OCI-LY3 (cell line): ENCODE data around the gene NID1.

Source experiments
- H2AFZ ChIP-seq: fragments of 200-600, 300-600 bp; shearing (Covaris generic); 2 replicates; pipeline ENCODE4 v1.6.0; 2014; ENCODE audit warnings: antibody characterized with exemption, low read depth, low read length
- H3K27ac ChIP-seq: fragments of 200-600, 300-600 bp; sonication (generic); 2 replicates; pipeline ENCODE4 v1.5.1; 2014; ENCODE audit warnings: mild to moderate bottlenecking, low read length, moderate library complexity, mixed read lengths
- H3K27me3 ChIP-seq: fragments of 200-600, 300-600 bp; sonication (generic); 2 replicates; pipeline ENCODE4 v1.6.1; 2014; ENCODE audit warnings: low read depth, low read length, mixed read lengths
- H3K36me3 ChIP-seq: fragments of 200-600, 300-600 bp; sonication (generic); replicated peaks from 2 replicates; pipeline ENCODE3; 2014; ENCODE audit warnings: low read depth, low read length, mixed read lengths
- H3K4me1 ChIP-seq: fragments of 300-600, 200-600 bp; sonication (generic); 2 replicates; pipeline ENCODE4 v1.6.1; 2014; ENCODE audit warnings: low read length, mixed read lengths
- H3K4me2 ChIP-seq: fragments of 200-600, 300-600 bp; sonication (generic); 2 replicates; pipeline ENCODE4 v1.6.1; 2014; ENCODE audit warnings: low read length, mixed read lengths
- H3K4me3 ChIP-seq: fragments of 300-600, 200-600 bp; sonication (generic); 2 replicates; pipeline ENCODE4 v1.5.1; 2014; ENCODE audit warnings: antibody characterized with exemption, mild to moderate bottlenecking, low read length, moderate library complexity
- H3K79me2 ChIP-seq: fragments of 300-600, 200-600 bp; shearing (Covaris generic); 2 replicates; pipeline ENCODE4 v1.6.1; 2014; ENCODE audit warnings: mild to moderate bottlenecking, low read length, mixed read lengths
- H3K9ac ChIP-seq: fragments of 300-600, 200-600 bp; shearing (Covaris generic); 2 replicates; pipeline ENCODE4 v1.6.0; 2014; ENCODE audit warnings: mild to moderate bottlenecking, low read length, moderate library complexity
- H3K9me3 ChIP-seq: fragments of 200-600, 300-600 bp; shearing (Covaris generic); 2 replicates; pipeline ENCODE4 v1.6.1; 2014; ENCODE audit warnings: low read length, mixed read lengths; ENCODE audit not compliant: insufficient read depth
- H4K20me1 ChIP-seq: fragments of 200-600, 300-600 bp; sonication (generic); 2 replicates; pipeline ENCODE4 v1.6.1; 2016; ENCODE audit warnings: low read length, mixed read lengths; ENCODE audit not compliant: insufficient read depth
- CTCF ChIP-seq: fragments of 200-600, 300-600 bp; sonication (generic); IDR thresholded peaks from 2 replicates; pipeline ENCODE4 v1.5.1; 2014; ENCODE audit warnings: antibody characterized with exemption, low read length, low read depth
- EZH2phosphoT487 ChIP-seq: fragments of 200-600 bp; shearing (Covaris generic); IDR thresholded peaks from 2 replicates; pipeline ENCODE4 v1.6.1; 2018; ENCODE audit warnings: antibody characterized with exemption, mixed run types, low read depth

NID1 gene

GRCh38 chr1:236030534-236030933 lies 34.4 kb downstream of the NID1 start:
- Histone ChIP-seq H4K20me1 (no peaks in the 10 kb centered on the region), H2AFZ (no peak overlapping the region), H3K36me3 (no peaks in the 10 kb centered on the region), H3K27ac (no peak overlapping the region), H3K4me1 (no peaks in the 10 kb centered on the region), H3K4me2 (no peak overlapping the region), H3K9me3 (no peaks in the 10 kb centered on the region), H3K27me3 (no peaks in the 10 kb centered on the region), H3K79me2 (no peaks in the 10 kb centered on the region), H3K4me3 (no peak overlapping the region), H3K9ac (no peak overlapping the region)
- TF ChIP-seq CTCF (no peak), EZH2phosphoT487 (no peak)

GRCh38 chr1:236029428-236029940 lies 35.4 kb downstream of the NID1 start:
- no peaks in the 10 kb centered on the region for H3K9me3 ChIP-seq
- no peaks in the 10 kb centered on the region for H3K79me2 ChIP-seq
- no peak overlapping the region for H3K4me3 ChIP-seq
- no peak overlapping the region for H3K9ac ChIP-seq
- no peak overlapping the region for H3K27ac ChIP-seq
- no peak overlapping the region for H3K4me2 ChIP-seq
- H3K27me3 ChIP-seq: no peaks in the 10 kb centered on the region
- H3K36me3 ChIP-seq: no peaks in the 10 kb centered on the region
- TF ChIP-seq CTCF: no peak
- no peak for TF ChIP-seq EZH2phosphoT487
- no peaks in the 10 kb centered on the region for H3K4me1 ChIP-seq
- no peak overlapping the region for H2AFZ ChIP-seq
- no peaks in the 10 kb centered on the region for H4K20me1 ChIP-seq

GRCh38 chr1:236027104-236027503 lies 37.8 kb downstream of the NID1 start:
- no peak for TF ChIP-seq CTCF
- TF ChIP-seq EZH2phosphoT487: no peak
- H4K20me1 ChIP-seq: no peaks in the 10 kb centered on the region
- no peak overlapping the region for H2AFZ ChIP-seq
- no peaks in the 10 kb centered on the region for H3K36me3 ChIP-seq
- no peaks in the 10 kb centered on the region; the same call in 1 of the 2 replicates for H3K4me1 ChIP-seq
- H3K9me3 ChIP-seq: no peaks in the 10 kb centered on the region
- H3K79me2 ChIP-seq: no peaks in the 10 kb centered on the region
- H3K27ac ChIP-seq: no peak overlapping the region
- H3K27me3 ChIP-seq: no peaks in the 10 kb centered on the region
- H3K9ac ChIP-seq: no peak overlapping the region
- H3K4me2 ChIP-seq: no peak overlapping the region
- H3K4me3 ChIP-seq: no peak overlapping the region

GRCh38 chr1:236025836-236026235 lies 39.1 kb downstream of the NID1 start:
- H3K4me1 ChIP-seq: no peaks in the 10 kb centered on the region; the same call in 1 of the 2 replicates
- no peaks in the 10 kb centered on the region for H3K36me3 ChIP-seq
- no peak overlapping the region for H3K4me2 ChIP-seq
- no peak overlapping the region for H2AFZ ChIP-seq
- TF ChIP-seq CTCF: no peak
- no peak for TF ChIP-seq EZH2phosphoT487
- H3K4me3 ChIP-seq: no peak overlapping the region
- H3K9ac ChIP-seq: no peak overlapping the region
- peaks cover 6% of the 10 kb centered on the region for H3K27me3 ChIP-seq
- H4K20me1 ChIP-seq: no peaks in the 10 kb centered on the region
- H3K9me3 ChIP-seq: no peaks in the 10 kb centered on the region
- no peak overlapping the region for H3K27ac ChIP-seq
- H3K79me2 ChIP-seq: no peaks in the 10 kb centered on the region
